ENCODE data around the gene SCUBE2. TPM values are rescaled to one million over a fixed set of nuclear protein-coding genes. Genes with fewer than 3 reads are reported as not detected.
"Not testable (repeated sequence)": the region's sequence is repeated elsewhere in the genome, so short reads cannot be mapped to it uniquely, and the experiment has no call there.

The SCUBE2 gene
- total RNA-seq, 3 donors from 2014 or later (not counting 1 experiment from before 2014, with no cell fraction given): not detected

DNA sequence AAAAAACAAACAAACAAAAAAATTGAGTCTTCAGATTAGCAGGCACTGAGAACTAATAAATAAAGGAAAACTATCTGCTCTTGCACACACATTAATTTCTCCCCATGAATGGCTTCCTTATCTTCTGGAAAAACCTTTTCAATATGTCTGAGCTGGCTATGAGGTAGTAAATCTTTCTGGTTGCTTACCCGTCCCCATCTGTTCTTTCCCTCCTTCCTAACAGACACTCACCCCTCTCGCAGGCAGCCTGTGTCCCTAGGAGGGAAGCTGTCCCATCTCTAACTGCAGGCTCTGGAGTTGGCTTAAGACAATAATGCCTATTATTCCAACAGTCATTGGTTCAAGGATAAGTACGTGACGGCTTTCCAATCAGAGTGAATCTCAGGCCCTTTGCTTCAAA, 8.2 kb upstream of the SCUBE2 start:
- intact Hi-C loops (cut with micrococcal nuclease): no loop called here
- no peak for ATAC-seq
- Histone ChIP-seq H3K4me1 (ENCODE audit: control insufficient read depth, insufficient read depth, low read length) (no peaks in the 10 kb centered on the region), H3K27me3 (ENCODE audit: control insufficient read depth, insufficient read depth, low read length) (no peaks in the 10 kb centered on the region), H3K27ac (ENCODE audit: low read length) (no peak overlapping the region), H3K9me3 (ENCODE audit: control insufficient read depth, insufficient read depth, low read length) (no peaks in the 10 kb centered on the region), H3K4me3 (ENCODE audit: low read length) (no peak overlapping the region), H3K36me3 (ENCODE audit: control insufficient read depth, insufficient read depth, low read length) (no peaks in the 10 kb centered on the region)
- Mint-ChIP-seq H3K27me3 (ENCODE audit: low read depth in 2 of 2) (peaks cover 18 to 26% of the 10 kb centered on the region in 2 donors), H3K36me3 (no peaks in the 10 kb centered on the region), H3K27ac (no peak overlapping the region), H3K9me3 (no peaks in the 10 kb centered on the region), H3K4me1 (no peaks in the 10 kb centered on the region), H3K4me3 (no peak overlapping the region)
- TF ChIP-seq, protein P1, sequence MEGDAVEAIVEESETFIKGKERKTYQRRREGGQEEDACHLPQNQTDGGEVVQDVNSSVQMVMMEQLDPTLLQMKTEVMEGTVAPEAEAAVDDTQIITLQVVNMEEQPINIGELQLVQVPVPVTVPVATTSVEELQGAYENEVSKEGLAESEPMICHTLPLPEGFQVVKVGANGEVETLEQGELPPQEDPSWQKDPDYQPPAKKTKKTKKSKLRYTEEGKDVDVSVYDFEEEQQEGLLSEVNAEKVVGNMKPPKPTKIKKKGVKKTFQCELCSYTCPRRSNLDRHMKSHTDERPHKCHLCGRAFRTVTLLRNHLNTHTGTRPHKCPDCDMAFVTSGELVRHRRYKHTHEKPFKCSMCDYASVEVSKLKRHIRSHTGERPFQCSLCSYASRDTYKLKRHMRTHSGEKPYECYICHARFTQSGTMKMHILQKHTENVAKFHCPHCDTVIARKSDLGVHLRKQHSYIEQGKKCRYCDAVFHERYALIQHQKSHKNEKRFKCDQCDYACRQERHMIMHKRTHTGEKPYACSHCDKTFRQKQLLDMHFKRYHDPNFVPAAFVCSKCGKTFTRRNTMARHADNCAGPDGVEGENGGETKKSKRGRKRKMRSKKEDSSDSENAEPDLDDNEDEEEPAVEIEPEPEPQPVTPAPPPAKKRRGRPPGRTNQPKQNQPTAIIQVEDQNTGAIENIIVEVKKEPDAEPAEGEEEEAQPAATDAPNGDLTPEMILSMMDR (IDR thresholded peaks at IDR 0.05): no peak
- 63% methylated on average over 3 of the region's 4 CpGs for WGBS (ENCODE audit: insufficient coverage)
- DNase-seq: no peak

DNA sequence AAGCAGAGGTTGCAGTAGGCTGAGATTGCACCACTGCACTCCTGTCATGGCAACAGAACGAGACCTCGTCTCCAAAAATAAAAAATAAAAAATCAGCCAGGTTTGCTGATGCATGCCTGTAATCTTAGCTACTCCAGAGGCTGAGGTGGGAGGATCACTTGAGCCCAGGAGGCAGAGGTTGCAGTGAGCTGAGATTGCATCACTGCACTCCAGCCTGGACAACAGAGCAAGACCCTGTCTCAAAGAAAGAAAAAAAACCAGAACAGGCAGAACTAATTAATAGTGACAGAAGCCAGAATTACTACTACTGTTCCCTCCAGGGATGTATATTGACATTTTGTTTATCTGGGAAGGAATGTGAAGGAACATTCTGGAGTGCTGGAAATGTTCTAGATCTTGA, 7.1 kb upstream of the SCUBE2 start:
- intact Hi-C loops (cut with micrococcal nuclease); ATAC-seq; H3K4me3 ChIP-seq (ENCODE audit: low read length); H3K36me3 Mint-ChIP-seq; H3K36me3 ChIP-seq (ENCODE audit: control insufficient read depth, insufficient read depth, low read length); H3K27me3 ChIP-seq (ENCODE audit: control insufficient read depth, insufficient read depth, low read length); DNase-seq; H3K9me3 Mint-ChIP-seq; H3K4me1 Mint-ChIP-seq; H3K27ac ChIP-seq (ENCODE audit: low read length); H3K4me1 ChIP-seq (ENCODE audit: control insufficient read depth, insufficient read depth, low read length); H3K27ac Mint-ChIP-seq; H3K9me3 ChIP-seq (ENCODE audit: control insufficient read depth, insufficient read depth, low read length); H3K4me3 Mint-ChIP-seq: not testable (repeated sequence)
- 95% methylated on average over 2 of the region's 2 CpGs for WGBS (ENCODE audit: insufficient coverage)
- peaks cover 23 to 33% of the 10 kb centered on the region in 2 donors for H3K27me3 Mint-ChIP-seq (ENCODE audit: low read depth in 2 of 2)

DNA sequence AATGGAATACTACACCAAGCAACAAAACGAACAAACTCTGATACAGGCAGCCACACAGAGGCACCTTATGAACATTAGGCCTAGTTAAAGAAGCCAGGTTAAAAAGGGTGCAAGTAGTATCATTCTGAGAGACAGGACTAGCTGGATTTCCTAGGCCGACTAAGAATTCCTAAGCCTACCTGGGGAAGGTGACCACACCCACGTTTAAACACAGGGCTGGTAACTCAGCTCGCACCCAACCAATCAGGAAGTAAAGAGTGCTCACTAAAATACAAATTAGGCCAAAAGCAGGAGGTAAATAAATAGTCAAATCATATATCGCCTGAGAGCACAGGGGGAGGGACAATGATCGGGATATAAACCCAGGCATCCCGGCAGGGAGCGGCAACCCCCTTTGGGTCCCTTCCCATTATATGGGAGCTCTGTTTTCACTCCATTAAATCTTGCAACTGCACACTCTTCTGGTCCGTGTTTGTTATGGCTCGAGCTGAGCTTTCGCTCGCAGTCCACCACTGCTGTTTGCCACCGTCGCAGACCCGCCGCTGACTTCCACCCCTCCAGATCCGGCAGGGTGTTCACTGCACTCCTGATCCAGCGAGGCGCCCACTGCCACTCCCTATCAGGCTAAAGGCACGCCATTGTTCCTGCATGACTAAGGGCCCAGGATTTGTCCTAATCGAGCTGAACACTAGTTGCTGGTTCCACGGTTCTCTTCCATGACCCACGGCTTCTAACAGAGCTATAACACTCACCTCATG, 6.0 kb upstream of the SCUBE2 start:
- H3K27me3 ChIP-seq (ENCODE audit: control insufficient read depth, insufficient read depth, low read length); H3K27ac ChIP-seq (ENCODE audit: low read length); H3K4me1 ChIP-seq (ENCODE audit: control insufficient read depth, insufficient read depth, low read length); DNase-seq; H3K27ac Mint-ChIP-seq; H3K36me3 ChIP-seq (ENCODE audit: control insufficient read depth, insufficient read depth, low read length); H3K4me3 Mint-ChIP-seq; H3K9me3 ChIP-seq (ENCODE audit: control insufficient read depth, insufficient read depth, low read length); H3K4me1 Mint-ChIP-seq; H3K36me3 Mint-ChIP-seq; H3K9me3 Mint-ChIP-seq; intact Hi-C loops (cut with micrococcal nuclease); ATAC-seq; H3K4me3 ChIP-seq (ENCODE audit: low read length): not testable (repeated sequence)
- 92% methylated on average over 22 of the region's 23 CpGs for WGBS (ENCODE audit: insufficient coverage)
- peaks cover 34 to 44% of the 10 kb centered on the region in 2 donors for H3K27me3 Mint-ChIP-seq (ENCODE audit: low read depth in 2 of 2)

DNA sequence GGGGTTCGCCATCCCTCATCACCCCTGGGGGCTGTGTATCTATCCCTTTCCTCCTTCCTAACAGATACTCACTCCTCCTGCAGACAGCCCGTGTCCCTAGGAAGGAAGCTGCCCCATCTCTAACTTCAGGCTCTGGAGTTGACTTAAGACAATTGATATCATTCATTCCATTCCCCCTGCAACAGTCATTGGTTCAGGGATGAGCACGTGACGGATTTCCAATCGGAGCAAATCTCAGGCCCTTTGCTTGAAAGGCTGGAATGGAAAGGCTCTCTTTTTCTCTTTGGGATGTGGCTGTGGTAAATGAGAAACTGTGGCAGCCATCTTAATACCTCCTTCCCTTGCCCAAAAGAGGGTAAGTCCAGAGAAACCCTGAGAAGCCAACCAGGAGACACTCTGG, 5.0 kb upstream of the SCUBE2 start:
- TF ChIP-seq, protein P1 (IDR thresholded peaks at IDR 0.05): no peak
- H3K36me3 ChIP-seq (ENCODE audit: control insufficient read depth, insufficient read depth, low read length): no peaks in the 10 kb centered on the region
- H3K27me3 ChIP-seq (ENCODE audit: control insufficient read depth, insufficient read depth, low read length): peaks cover 4% of the 10 kb centered on the region
- H3K27ac ChIP-seq (ENCODE audit: low read length): no peak overlapping the region
- no peak for ATAC-seq
- 86% methylated on average over 5 of the region's 5 CpGs for WGBS (ENCODE audit: insufficient coverage)
- H3K4me1 ChIP-seq (ENCODE audit: control insufficient read depth, insufficient read depth, low read length): peaks cover 5% of the 10 kb centered on the region
- H3K36me3 Mint-ChIP-seq: no peaks in the 10 kb centered on the region
- H3K9me3 ChIP-seq (ENCODE audit: control insufficient read depth, insufficient read depth, low read length): no peaks in the 10 kb centered on the region
- H3K27me3 Mint-ChIP-seq (ENCODE audit: low read depth in 2 of 2): peaks cover 36 to 47% of the 10 kb centered on the region in 2 donors
- intact Hi-C loops (cut with micrococcal nuclease): no loop called here
- H3K4me3 ChIP-seq (ENCODE audit: low read length): no peak overlapping the region
- H3K4me3 Mint-ChIP-seq: no peak overlapping the region
- H3K27ac Mint-ChIP-seq: no peak overlapping the region
- H3K4me1 Mint-ChIP-seq: peaks cover 0 to 11% of the 10 kb centered on the region in 2 donors
- DNase-seq: no peak
- H3K9me3 Mint-ChIP-seq: no peaks in the 10 kb centered on the region

All from natural killer cell (primary cell).